ENCODE data around the gene MYO1E.

DNA sequence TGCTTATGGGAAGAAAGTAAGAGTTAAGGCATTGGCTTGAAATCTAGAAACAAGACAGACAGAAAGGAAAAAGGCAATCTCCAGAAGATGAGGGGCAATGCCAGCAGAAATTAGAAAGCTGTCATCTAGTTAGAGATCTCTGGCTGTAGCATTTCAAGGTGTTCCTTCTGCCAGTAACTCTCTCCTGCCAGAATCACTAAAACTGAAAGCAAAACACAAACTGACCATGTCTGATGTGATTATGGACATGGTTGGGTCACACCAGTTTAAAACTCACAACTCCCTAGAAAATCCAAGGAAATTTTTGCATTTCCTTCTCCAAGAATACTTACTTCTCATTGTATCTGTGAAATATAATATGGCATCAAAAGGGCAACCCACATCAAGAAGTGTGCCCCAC, 83.1 kb downstream of the MYO1E start:
- no peak for TF ChIP-seq SPI1 (IDR thresholded peaks at IDR 0.05; ENCODE audit: low read depth, low read length)
- TF ChIP-seq POLR2AphosphoS5 (IDR thresholded peaks at IDR 0.05; ENCODE audit: low read depth, low read length): no peak
- TF ChIP-seq POLR2A (IDR thresholded peaks at IDR 0.05; ENCODE audit: low read depth, low read length): no peak
